ENCODE data around the gene FLT4. TPM values are rescaled to one million over a fixed set of nuclear protein-coding genes. Genes with fewer than 3 reads are reported as not detected.

Gene FLT4
- total and polyA plus RNA-seq, 9 of the 15 experiments (the other 6 are each of a cell fraction or from before 2014, with no cell fraction given) = 0.01 to 0.42 (median 0.14) TPM; not detected in 2

- no peak for TF ChIP-seq CLOCK (CRISPR knock-in tag; IDR thresholded peaks at IDR 0.05; ENCODE audit: borderline replicate concordance)
- TF ChIP-seq ARNT (IDR thresholded peaks at IDR 0.05) = peak; percentile 86 to 97
- TF ChIP-seq, protein P1, sequence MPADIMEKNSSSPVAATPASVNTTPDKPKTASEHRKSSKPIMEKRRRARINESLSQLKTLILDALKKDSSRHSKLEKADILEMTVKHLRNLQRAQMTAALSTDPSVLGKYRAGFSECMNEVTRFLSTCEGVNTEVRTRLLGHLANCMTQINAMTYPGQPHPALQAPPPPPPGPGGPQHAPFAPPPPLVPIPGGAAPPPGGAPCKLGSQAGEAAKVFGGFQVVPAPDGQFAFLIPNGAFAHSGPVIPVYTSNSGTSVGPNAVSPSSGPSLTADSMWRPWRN (IDR thresholded peaks at IDR 0.05; ENCODE audit: low read depth) = peak; percentile 88
- TF ChIP-seq KAT7 (CRISPR knock-in tag; IDR thresholded peaks at IDR 0.05; ENCODE audit: borderline replicate concordance) = peak; percentile 45; the same call in 1 of the 2 replicates
- TF ChIP-seq, protein P2, sequence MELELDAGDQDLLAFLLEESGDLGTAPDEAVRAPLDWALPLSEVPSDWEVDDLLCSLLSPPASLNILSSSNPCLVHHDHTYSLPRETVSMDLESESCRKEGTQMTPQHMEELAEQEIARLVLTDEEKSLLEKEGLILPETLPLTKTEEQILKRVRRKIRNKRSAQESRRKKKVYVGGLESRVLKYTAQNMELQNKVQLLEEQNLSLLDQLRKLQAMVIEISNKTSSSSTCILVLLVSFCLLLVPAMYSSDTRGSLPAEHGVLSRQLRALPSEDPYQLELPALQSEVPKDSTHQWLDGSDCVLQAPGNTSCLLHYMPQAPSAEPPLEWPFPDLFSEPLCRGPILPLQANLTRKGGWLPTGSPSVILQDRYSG (tag; conservative IDR thresholded peaks at IDR 0.05; ENCODE audit: low read depth) = no peak
- no peak for TF ChIP-seq SRSF3 (IDR thresholded peaks at IDR 0.05; ENCODE audit: insufficient read depth, low read length)
- peak; percentile 100 for TF ChIP-seq STAT5A (IDR thresholded peaks at IDR 0.05; ENCODE audit: borderline replicate concordance, low read length)
- no peak for TF ChIP-seq GTF2A2 (tag; IDR thresholded peaks at IDR 0.05)
- no peak for TF ChIP-seq MLX (CRISPR knock-in tag; conservative IDR thresholded peaks at IDR 0.05)
- 0 out of 4 replicates have a peak, but pooled peaks of 1 of the 2 experiments have one; percentile 39 for TF ChIP-seq ZNF639 (CRISPR knock-in tag; conservative IDR thresholded peaks at IDR 0.05 in 1 of 2, IDR thresholded peaks at IDR 0.05 in 1 of 2)
- TF ChIP-seq BHLHE40 (IDR thresholded peaks at IDR 0.05; ENCODE audit: low read length) = 0 out of 2 replicates have a peak, but pooled peaks have one; percentile 21
- TF ChIP-seq FOXM1 (IDR thresholded peaks at IDR 0.05; ENCODE audit: low read depth) = peak; percentile 93
- TF ChIP-seq FOXM1 (CRISPR knock-in tag; IDR thresholded peaks at IDR 0.05; ENCODE audit: low read depth) = no peak
- peak; percentile 80 for TF ChIP-seq MTA3 (IDR thresholded peaks at IDR 0.05; ENCODE audit: borderline replicate concordance)
- TF ChIP-seq, protein P3, sequence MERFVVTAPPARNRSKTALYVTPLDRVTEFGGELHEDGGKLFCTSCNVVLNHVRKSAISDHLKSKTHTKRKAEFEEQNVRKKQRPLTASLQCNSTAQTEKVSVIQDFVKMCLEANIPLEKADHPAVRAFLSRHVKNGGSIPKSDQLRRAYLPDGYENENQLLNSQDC (CRISPR knock-in tag; IDR thresholded peaks at IDR 0.05) = no peak
- TF ChIP-seq C11orf30 (IDR thresholded peaks at IDR 0.05; ENCODE audit: low read depth) = peak; percentile 78
- TF ChIP-seq, protein P4, sequence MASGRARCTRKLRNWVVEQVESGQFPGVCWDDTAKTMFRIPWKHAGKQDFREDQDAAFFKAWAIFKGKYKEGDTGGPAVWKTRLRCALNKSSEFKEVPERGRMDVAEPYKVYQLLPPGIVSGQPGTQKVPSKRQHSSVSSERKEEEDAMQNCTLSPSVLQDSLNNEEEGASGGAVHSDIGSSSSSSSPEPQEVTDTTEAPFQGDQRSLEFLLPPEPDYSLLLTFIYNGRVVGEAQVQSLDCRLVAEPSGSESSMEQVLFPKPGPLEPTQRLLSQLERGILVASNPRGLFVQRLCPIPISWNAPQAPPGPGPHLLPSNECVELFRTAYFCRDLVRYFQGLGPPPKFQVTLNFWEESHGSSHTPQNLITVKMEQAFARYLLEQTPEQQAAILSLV (tag; IDR thresholded peaks at IDR 0.05) = no peak
- peak; percentile 94 for TF ChIP-seq ZNF766 (CRISPR knock-in tag; conservative IDR thresholded peaks at IDR 0.05)
These were observed 94.1 kb downstream of the FLT4 start (continued) for GRCh38 chr5:180555168-180555921.
